SU-DHL-6 (cell line): ENCODE measurements around the gene ENTR1.

Experiments
- H2AFZ ChIP-seq: fragments of 200-600 bp; sonication (generic); 2 replicates; pipeline ENCODE4 v1.6.1; 2014; ENCODE audit warnings: low read depth, mild to moderate bottlenecking, moderate library complexity, mixed read lengths, antibody characterized with exemption, low read length; ENCODE audit not compliant: severe bottlenecking
- H3F3A ChIP-seq: fragments of 200-600 bp; shearing (Covaris generic); 2 replicates; pipeline ENCODE4 v1.6.0; 2016; ENCODE audit warnings: antibody characterized with exemption, mild to moderate bottlenecking; ENCODE audit not compliant: insufficient read depth
- H3K27ac ChIP-seq: fragments of 200-600 bp; sonication (generic); 2 replicates; pipeline ENCODE4 v1.5.1; 2016; ENCODE audit warnings: low read depth, mild to moderate bottlenecking, low read length, moderate library complexity, mixed read lengths
- H3K27me3 ChIP-seq: fragments of 200-600 bp; sonication (generic), shearing (Covaris generic); 2 replicates; pipeline ENCODE4 v1.6.0; 2014; ENCODE audit warnings: mild to moderate bottlenecking, low read length
- H3K36me3 ChIP-seq: fragments of 200-600 bp; sonication (generic); 2 replicates; pipeline ENCODE4 v1.6.1; 2014; ENCODE audit warnings: mild to moderate bottlenecking, low read length, mixed read lengths
- H3K4me2 ChIP-seq: fragments of 300-600, 200-600 bp; shearing (Covaris generic), sonication (generic); 2 replicates; pipeline ENCODE4 v1.6.0; 2014; ENCODE audit warnings: low read length, low read depth, mild to moderate bottlenecking; ENCODE audit not compliant: poor library complexity, severe bottlenecking
- H3K4me3 ChIP-seq: fragments of 200-600 bp; sonication (generic); 2 replicates; pipeline ENCODE4 v1.5.1; 2014; ENCODE audit warnings: antibody characterized with exemption, low read length, mild to moderate bottlenecking, mixed read lengths; ENCODE audit not compliant: insufficient read depth, poor library complexity, severe bottlenecking
- H3K79me2 ChIP-seq: fragments of 200-600 bp; sonication (generic); 2 replicates; pipeline ENCODE4 v1.6.1; 2014; ENCODE audit warnings: mild to moderate bottlenecking, low read length, moderate library complexity; ENCODE audit not compliant: insufficient read depth
- H3K9ac ChIP-seq: fragments of 200-600 bp; sonication (generic); 2 replicates; pipeline ENCODE4 v1.7.0; 2014; ENCODE audit warnings: mild to moderate bottlenecking, low read length
- H3K9me2 ChIP-seq: fragments of 200-600 bp; sonication (generic); replicated peaks from 2 replicates; pipeline ENCODE4 v1.6.1; 2014; ENCODE audit warnings: low read length; ENCODE audit not compliant: insufficient read depth
- H3K9me3 ChIP-seq: fragments of 200-600 bp; sonication (generic); 2 replicates; pipeline ENCODE4 v1.6.1; 2014; ENCODE audit warnings: low read length, mixed read lengths; ENCODE audit not compliant: insufficient read depth
- H4K20me1 ChIP-seq: fragments of 200-600 bp; sonication (generic); 2 replicates; pipeline ENCODE4 v1.6.1; 2014; ENCODE audit warnings: low read depth, mild to moderate bottlenecking, antibody characterized with exemption, low read length, moderate library complexity, mixed read lengths
- EZH2phosphoT487 ChIP-seq: fragments of 200-600 bp; sonication (generic), shearing (Covaris generic); conservative IDR thresholded peaks from 2 replicates; pipeline ENCODE4 v1.6.1; 2018; ENCODE audit warnings: mild to moderate bottlenecking, antibody characterized with exemption, low read length, moderate library complexity, mixed read lengths
- TF ChIP-seq, protein P1 (sequence below): fragments of 200-600 bp; sonication (generic); IDR thresholded peaks from one replicate; pipeline ENCODE4 v1.5.1; 2017; ENCODE audit warnings: antibody characterized with exemption, mild to moderate bottlenecking, low read length, moderate library complexity; ENCODE audit not compliant: insufficient read depth, poor library complexity, severe bottlenecking

Gene ENTR1

DNA sequence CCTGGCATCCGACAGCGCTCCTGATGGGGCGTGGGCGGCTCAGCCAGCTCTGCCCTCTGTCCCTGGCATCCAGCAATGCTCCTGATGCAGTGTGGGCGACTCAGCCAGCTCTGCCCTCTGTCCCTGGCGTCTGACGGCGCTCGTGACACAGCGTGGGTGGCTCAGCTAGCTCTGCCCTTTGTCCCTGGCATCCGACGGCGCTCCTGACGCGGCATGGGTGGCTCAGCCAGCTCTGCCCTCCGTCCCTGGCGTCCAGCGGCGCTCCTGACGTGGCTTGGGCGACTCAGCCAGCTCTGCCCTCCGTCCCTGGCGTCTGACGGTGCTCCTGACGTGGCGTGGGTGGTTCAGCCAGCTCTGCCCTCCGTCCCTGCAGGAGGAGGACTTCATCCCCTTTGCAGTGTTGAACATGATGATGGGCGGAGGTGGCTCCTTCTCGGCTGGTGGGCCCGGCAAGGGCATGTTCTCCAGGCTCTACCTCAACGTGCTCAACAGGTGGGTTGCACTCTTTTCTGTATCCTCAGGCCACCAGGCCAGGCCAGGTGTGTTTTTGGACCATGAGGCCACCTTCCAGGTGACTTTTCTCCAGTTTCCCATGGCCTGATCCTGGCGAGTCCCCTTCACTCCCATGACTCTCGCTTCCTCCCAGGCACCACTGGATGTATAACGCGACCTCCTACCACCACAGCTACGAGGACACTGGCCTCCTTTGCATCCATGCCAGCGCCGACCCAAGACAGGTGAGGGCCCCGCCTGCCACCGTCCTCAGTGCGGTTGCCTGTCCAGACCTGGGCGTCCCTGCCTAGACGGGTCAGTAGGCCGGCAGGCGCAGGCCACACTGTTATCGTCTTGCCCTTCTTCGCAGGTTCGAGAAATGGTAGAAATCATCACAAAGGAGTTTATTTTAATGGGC lies 8.0 kb upstream of the ENTR1 start:
- TF ChIP-seq, protein P1, sequence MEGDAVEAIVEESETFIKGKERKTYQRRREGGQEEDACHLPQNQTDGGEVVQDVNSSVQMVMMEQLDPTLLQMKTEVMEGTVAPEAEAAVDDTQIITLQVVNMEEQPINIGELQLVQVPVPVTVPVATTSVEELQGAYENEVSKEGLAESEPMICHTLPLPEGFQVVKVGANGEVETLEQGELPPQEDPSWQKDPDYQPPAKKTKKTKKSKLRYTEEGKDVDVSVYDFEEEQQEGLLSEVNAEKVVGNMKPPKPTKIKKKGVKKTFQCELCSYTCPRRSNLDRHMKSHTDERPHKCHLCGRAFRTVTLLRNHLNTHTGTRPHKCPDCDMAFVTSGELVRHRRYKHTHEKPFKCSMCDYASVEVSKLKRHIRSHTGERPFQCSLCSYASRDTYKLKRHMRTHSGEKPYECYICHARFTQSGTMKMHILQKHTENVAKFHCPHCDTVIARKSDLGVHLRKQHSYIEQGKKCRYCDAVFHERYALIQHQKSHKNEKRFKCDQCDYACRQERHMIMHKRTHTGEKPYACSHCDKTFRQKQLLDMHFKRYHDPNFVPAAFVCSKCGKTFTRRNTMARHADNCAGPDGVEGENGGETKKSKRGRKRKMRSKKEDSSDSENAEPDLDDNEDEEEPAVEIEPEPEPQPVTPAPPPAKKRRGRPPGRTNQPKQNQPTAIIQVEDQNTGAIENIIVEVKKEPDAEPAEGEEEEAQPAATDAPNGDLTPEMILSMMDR, result no peak
- TF ChIP-seq EZH2phosphoT487, result no peak
- Histone ChIP-seq H3F3A (no peaks in the 10 kb centered on the region), H3K9ac (no peak overlapping the region), H3K9me3 (no peaks in the 10 kb centered on the region), H4K20me1 (no peaks in the 10 kb centered on the region), H3K79me2 (no peaks in the 10 kb centered on the region), H3K36me3 (no peaks in the 10 kb centered on the region), H3K27ac (no peak overlapping the region), H3K4me2 (no peak overlapping the region), H2AFZ (no peak overlapping the region), H3K4me3 (no peak overlapping the region), H3K9me2 (no peaks in the 10 kb centered on the region), H3K27me3 (no peaks in the 10 kb centered on the region)

DNA sequence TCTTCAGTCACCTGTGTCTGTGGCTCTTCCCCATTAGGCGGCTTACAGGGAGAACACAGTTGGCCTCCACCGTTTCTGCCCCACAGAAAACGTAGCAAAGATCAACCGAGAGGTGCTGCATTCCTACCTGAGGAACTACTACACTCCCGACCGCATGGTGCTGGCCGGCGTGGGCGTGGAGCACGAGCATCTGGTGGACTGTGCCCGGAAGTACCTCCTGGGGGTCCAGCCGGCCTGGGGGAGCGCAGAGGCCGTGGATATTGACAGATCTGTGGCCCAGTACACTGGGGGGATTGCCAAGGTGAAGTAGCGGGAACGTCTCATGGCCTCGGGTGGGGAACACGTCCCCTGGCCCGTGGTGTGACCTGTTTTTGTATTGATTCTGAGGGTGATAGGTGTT lies 6.5 kb upstream of the ENTR1 start:
- H4K20me1 ChIP-seq, result no peaks in the 10 kb centered on the region
- H3K79me2 ChIP-seq, result peaks cover 13% of the 10 kb centered on the region
- H3F3A ChIP-seq, result no peaks in the 10 kb centered on the region
- no peaks in the 10 kb centered on the region for H3K27me3 ChIP-seq
- no peak overlapping the region for H2AFZ ChIP-seq
- no peaks in the 10 kb centered on the region for H3K9me2 ChIP-seq
- H3K27ac ChIP-seq, result no peak overlapping the region
- H3K36me3 ChIP-seq, result 0 out of 2 replicates have a peak, but pooled peaks cover 8% of the 10 kb centered on the region
- no peak overlapping the region for H3K9ac ChIP-seq
- no peak for TF ChIP-seq EZH2phosphoT487
- TF ChIP-seq, protein P1, result no peak
- no peak overlapping the region for H3K4me3 ChIP-seq
- no peaks in the 10 kb centered on the region for H3K9me3 ChIP-seq
- no peak overlapping the region for H3K4me2 ChIP-seq

DNA sequence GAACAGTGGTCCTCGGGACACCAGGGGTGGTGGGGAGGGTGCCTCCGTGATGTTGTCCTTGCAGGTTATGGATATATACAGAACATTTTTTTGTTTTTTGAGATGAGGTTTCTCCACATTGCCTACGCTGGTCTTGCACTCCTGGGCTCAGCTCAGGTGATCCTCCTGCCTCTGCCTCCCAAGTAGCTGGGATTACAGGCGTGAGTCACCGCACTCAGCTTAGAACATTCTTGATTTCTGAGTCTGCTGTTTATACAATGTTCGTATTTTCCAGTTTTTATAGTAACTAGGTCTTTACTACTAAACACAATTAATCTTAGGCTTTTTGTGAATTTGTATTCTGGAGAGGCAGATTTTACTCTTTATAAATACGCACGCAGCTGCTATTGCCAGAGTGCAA lies 6.0 kb upstream of the ENTR1 start:
- Histone ChIP-seq H3K27ac (no peak overlapping the region), H3K79me2 (peaks cover 18% of the 10 kb centered on the region), H3K4me2 (no peak overlapping the region), H3K9me2 (no peaks in the 10 kb centered on the region), H2AFZ (no peak overlapping the region), H3K27me3 (no peaks in the 10 kb centered on the region), H3K36me3 (0 out of 2 replicates have a peak, but pooled peaks cover 8% of the 10 kb centered on the region), H4K20me1 (no peaks in the 10 kb centered on the region), H3K9me3 (no peaks in the 10 kb centered on the region), H3K9ac (no peak overlapping the region), H3K4me3 (no peak overlapping the region), H3F3A (no peaks in the 10 kb centered on the region)
- TF ChIP-seq, protein P1, result no peak
- no peak for TF ChIP-seq EZH2phosphoT487
